ENCODE results near the gene PIGU.

- TF ChIP-seq EZH2 (IDR thresholded peaks at IDR 0.05; ENCODE audit: low read depth) (no peak), CTCF (conservative IDR thresholded peaks at IDR 0.05) (no peak)
These were observed 133.3 kb downstream of the PIGU start for GRCh38 chr20:34543463-34544056.
